ENCODE results near the gene PRR5L.

The PRR5L gene

GRCh38 chr11:36400766-36401455, 104.8 kb downstream of the PRR5L start:
- Histone ChIP-seq H3K9ac (ENCODE audit: low read length) (no peak overlapping the region), H3K27ac (ENCODE audit: low read length) (no peak overlapping the region), H3K9me3 (replicated peaks; ENCODE audit: insufficient read depth, low read length) (no peaks in the 10 kb centered on the region), H3K4me2 (ENCODE audit: low read depth, low read length) (no peak overlapping the region), H3K4me3 (ENCODE audit: low read length) (no peak overlapping the region), H3K27me3 (replicated peaks; ENCODE audit: insufficient read depth, low read length) (no peaks in the 10 kb centered on the region), H3K9me2 (replicated peaks; ENCODE audit: insufficient read depth, low read length) (no peaks in the 10 kb centered on the region), H3K4me1 (ENCODE audit: low read length) (no peaks in the 10 kb centered on the region), H3K79me2 (ENCODE audit: low read length) (no peaks in the 10 kb centered on the region), H2AFZ (ENCODE audit: low read length) (no peak overlapping the region), H3K36me3 (replicated peaks; ENCODE audit: insufficient read depth, low read length) (no peaks in the 10 kb centered on the region), H3F3A (ENCODE audit: insufficient read depth, low read length) (no peaks in the 10 kb centered on the region), H4K20me1 (ENCODE audit: insufficient read depth, low read length) (no peaks in the 10 kb centered on the region)
- TF ChIP-seq EZH2phosphoT487 (IDR thresholded peaks at IDR 0.05; ENCODE audit: low read length), result no peak
- TF ChIP-seq EZH2 (optimal IDR thresholded peaks at IDR 0.05; ENCODE audit: low read depth, low read length), result no peak
- no peak for TF ChIP-seq CTCF (IDR thresholded peaks at IDR 0.05; ENCODE audit: low read length)
- no peak for DNase-seq

- Histone ChIP-seq H2AFZ (ENCODE audit: low read length) (no peak overlapping the region), H3K79me2 (ENCODE audit: low read length) (no peaks in the 10 kb centered on the region), H4K20me1 (ENCODE audit: insufficient read depth, low read length) (no peaks in the 10 kb centered on the region), H3K4me2 (ENCODE audit: low read depth, low read length) (no peak overlapping the region), H3K27me3 (replicated peaks; ENCODE audit: insufficient read depth, low read length) (no peaks in the 10 kb centered on the region), H3K27ac (ENCODE audit: low read length) (no peak overlapping the region), H3K9me3 (replicated peaks; ENCODE audit: insufficient read depth, low read length) (no peaks in the 10 kb centered on the region), H3K4me3 (ENCODE audit: low read length) (no peak overlapping the region), H3K36me3 (replicated peaks; ENCODE audit: insufficient read depth, low read length) (no peaks in the 10 kb centered on the region), H3K9me2 (replicated peaks; ENCODE audit: insufficient read depth, low read length) (no peaks in the 10 kb centered on the region), H3K4me1 (ENCODE audit: low read length) (no peaks in the 10 kb centered on the region), H3K9ac (ENCODE audit: low read length) (no peak overlapping the region), H3F3A (ENCODE audit: insufficient read depth, low read length) (no peaks in the 10 kb centered on the region)
- no peak for TF ChIP-seq EZH2phosphoT487 (IDR thresholded peaks at IDR 0.05; ENCODE audit: low read length)
- TF ChIP-seq EZH2 (optimal IDR thresholded peaks at IDR 0.05; ENCODE audit: low read depth, low read length), result no peak
- no peak for TF ChIP-seq CTCF (IDR thresholded peaks at IDR 0.05; ENCODE audit: low read length)
- no peak for DNase-seq
Measured at GRCh38 chr11:36402568-36403170, 106.6 kb downstream of the PRR5L start.

GRCh38 chr11:36403661-36404060, 107.6 kb downstream of the PRR5L start:
- Histone ChIP-seq H3K9me2 (replicated peaks; ENCODE audit: insufficient read depth, low read length) (no peaks in the 10 kb centered on the region), H3F3A (ENCODE audit: insufficient read depth, low read length) (no peaks in the 10 kb centered on the region), H4K20me1 (ENCODE audit: insufficient read depth, low read length) (no peaks in the 10 kb centered on the region), H3K9ac (ENCODE audit: low read length) (no peak overlapping the region), H3K4me3 (ENCODE audit: low read length) (no peak overlapping the region), H3K4me2 (ENCODE audit: low read depth, low read length) (no peak overlapping the region), H3K27me3 (replicated peaks; ENCODE audit: insufficient read depth, low read length) (no peaks in the 10 kb centered on the region), H3K36me3 (replicated peaks; ENCODE audit: insufficient read depth, low read length) (no peaks in the 10 kb centered on the region), H3K79me2 (ENCODE audit: low read length) (no peaks in the 10 kb centered on the region), H3K27ac (ENCODE audit: low read length) (no peak overlapping the region), H3K9me3 (replicated peaks; ENCODE audit: insufficient read depth, low read length) (no peaks in the 10 kb centered on the region), H2AFZ (ENCODE audit: low read length) (no peak overlapping the region), H3K4me1 (ENCODE audit: low read length) (no peaks in the 10 kb centered on the region)
- DNase-seq, result no peak
- TF ChIP-seq CTCF (IDR thresholded peaks at IDR 0.05; ENCODE audit: low read length), result no peak
- TF ChIP-seq EZH2phosphoT487 (IDR thresholded peaks at IDR 0.05; ENCODE audit: low read length), result no peak
- no peak for TF ChIP-seq EZH2 (optimal IDR thresholded peaks at IDR 0.05; ENCODE audit: low read depth, low read length)

Measured in MM.1S (cell line).